Fibroblast of villous mesenchyme (primary cell): ENCODE measurements around the gene ORC3. TPM values are rescaled to one million over a fixed set of nuclear protein-coding genes. Genes with fewer than 3 reads are reported as not detected.

Experiments
- DNase-seq: peaks from one replicate; pipeline ENCODE4 v3.0.0-alpha.2; 2010; ENCODE audit warnings: low read depth
- H3K4me3 ChIP-seq: 2 replicates; pipeline ENCODE4 v1.5.1; 2011; ENCODE audit warnings: low read depth, mild to moderate bottlenecking, low read length
- CTCF ChIP-seq: IDR thresholded peaks from 2 replicates; pipeline ENCODE4 v1.5.1; 2012; ENCODE audit warnings: low read depth, mild to moderate bottlenecking, low read length; ENCODE audit not compliant: insufficient read depth
- total RNA-seq: library from RNA; depleted of rRNA; stranded (reverse); fragments of >200 nt; gene quantifications from 2 replicates; pipeline ENCODE4 v1.2.3, GENCODE V29; 2012

Gene ORC3
- total RNA-seq, 1 donor, result 32.0 TPM

GRCh38 chr6:87671555-87672029, 81.7 kb downstream of the ORC3 start:
- no peak overlapping the region for H3K4me3 ChIP-seq
- TF ChIP-seq CTCF, result no peak
- DNase-seq, result peak; percentile 90

GRCh38 chr6:87672641-87673040, 82.7 kb downstream of the ORC3 start:
- H3K4me3 ChIP-seq, result no peak overlapping the region
- TF ChIP-seq CTCF, result no peak
- no peak for DNase-seq

- DNase-seq, result no peak
These were observed 83.3 kb downstream of the ORC3 start for GRCh38 chr6:87673237-87673636.

GRCh38 chr6:87674290-87674689, 84.4 kb downstream of the ORC3 start:
- TF ChIP-seq CTCF, result no peak
- no peak for DNase-seq
- no peak overlapping the region for H3K4me3 ChIP-seq

More at GRCh38 chr6:87673237-87673636, 83.3 kb downstream of the ORC3 start:
- TF ChIP-seq CTCF, result no peak
- no peak overlapping the region for H3K4me3 ChIP-seq

GRCh38 chr6:87675004-87675681, 85.2 kb downstream of the ORC3 start:
- no peak for TF ChIP-seq CTCF
- no peak overlapping the region for H3K4me3 ChIP-seq

GRCh38 chr6:87682310-87682709, 92.4 kb downstream of the ORC3 start:
- no peak for TF ChIP-seq CTCF
- no peak for DNase-seq
- no peak overlapping the region for H3K4me3 ChIP-seq

More at GRCh38 chr6:87675004-87675681, 85.2 kb downstream of the ORC3 start:
- DNase-seq, result no peak

- H3K4me3 ChIP-seq, result no peak overlapping the region
- no peak for DNase-seq
- TF ChIP-seq CTCF, result no peak
These were observed 94.0 kb downstream of the ORC3 start for GRCh38 chr6:87683890-87684289.
